Upper lobe of left lung (tissue), 4 donors: ENCODE measurements around the gene CD164.

ENCODE experiments used
- CTCF ChIP-seq, 6 experiments: fragments of 450-650 bp in 4 of 6; fragments of 200-600 bp in 2 of 6; sonication (generic) in 2 of 6; IDR thresholded peaks; one replicate each; pipeline ENCODE4 v1.5.1; 2016 to 2019; ENCODE audit warnings: antibody characterized with exemption in 6 of 6
- POLR2A ChIP-seq, 4 donors: fragments of 450-650 bp; IDR thresholded peaks; one replicate each; pipeline ENCODE4 v1.5.1; 2016 to 2017; ENCODE audit warnings: antibody characterized with exemption in 4 of 4, mild to moderate bottlenecking in 2 of 4
- POLR2AphosphoS5 ChIP-seq, 2 donors: sonication (generic); formaldehyde crosslinking; IDR thresholded peaks; one replicate each; pipeline ENCODE4 v1.5.1; 2017; ENCODE audit warnings: antibody characterized with exemption in 2 of 2

GRCh38 chr6:109393157-109393885 is 11.1 kb upstream of the CD164 start:
- TF ChIP-seq POLR2A (IDR thresholded peaks at IDR 0.05), result no peak
- no peak for TF ChIP-seq CTCF (IDR thresholded peaks at IDR 0.05)
- no peak for TF ChIP-seq POLR2AphosphoS5 (IDR thresholded peaks at IDR 0.05)
